ENCODE measurements around the gene SLC22A5.
A peak's percentile ranks its signal among the peaks of the same experiment; 100 is the strongest.

The SLC22A5 gene

GRCh38 chr5:132418881-132419280 is 49.4 kb downstream of the SLC22A5 start:
- H3K4me1 Mint-ChIP-seq = peaks cover 20% of the 10 kb centered on the region
- H3K36me3 Mint-ChIP-seq (ENCODE audit: low read depth) = no peaks in the 10 kb centered on the region
- no peak for TF ChIP-seq CTCF (IDR thresholded peaks at IDR 0.05)
- no peak overlapping the region for H3K4me3 Mint-ChIP-seq
- peaks cover 10% of the 10 kb centered on the region for H3K27me3 Mint-ChIP-seq (ENCODE audit: low read depth, poor library complexity)
- no peaks in the 10 kb centered on the region for H3K9me3 Mint-ChIP-seq
- no peak for DNase-seq
- no peak overlapping the region for H3K27ac Mint-ChIP-seq

GRCh38 chr5:132419502-132420468 is 50.3 kb downstream of the SLC22A5 start:
- H3K27ac Mint-ChIP-seq = no peak overlapping the region

GRCh38 chr5:132420706-132421272 is 51.3 kb downstream of the SLC22A5 start:
- no peak for TF ChIP-seq CTCF (IDR thresholded peaks at IDR 0.05)
- Mint-ChIP-seq H3K36me3 (ENCODE audit: low read depth) (no peaks in the 10 kb centered on the region), H3K4me1 (peaks cover 25% of the 10 kb centered on the region), H3K27ac (no peak overlapping the region), H3K27me3 (ENCODE audit: low read depth, poor library complexity) (peaks cover 9% of the 10 kb centered on the region), H3K9me3 (no peaks in the 10 kb centered on the region), H3K4me3 (no peak overlapping the region)
- no peak for DNase-seq

More at GRCh38 chr5:132419502-132420468, 50.3 kb downstream of the SLC22A5 start:
- Mint-ChIP-seq H3K4me3 (no peak overlapping the region), H3K36me3 (ENCODE audit: low read depth) (no peaks in the 10 kb centered on the region), H3K9me3 (no peaks in the 10 kb centered on the region), H3K4me1 (peaks cover 20% of the 10 kb centered on the region), H3K27me3 (ENCODE audit: low read depth, poor library complexity) (peaks cover 9% of the 10 kb centered on the region)
- peak; percentile 78 for DNase-seq
- TF ChIP-seq CTCF (IDR thresholded peaks at IDR 0.05) = peak; percentile 80

GRCh38 chr5:132421462-132421861 is 52.0 kb downstream of the SLC22A5 start:
- no peak for TF ChIP-seq CTCF (IDR thresholded peaks at IDR 0.05)
- H3K4me3 Mint-ChIP-seq = no peak overlapping the region
- no peaks in the 10 kb centered on the region for H3K36me3 Mint-ChIP-seq (ENCODE audit: low read depth)
- peaks cover 9% of the 10 kb centered on the region for H3K27me3 Mint-ChIP-seq (ENCODE audit: low read depth, poor library complexity)
- H3K4me1 Mint-ChIP-seq = peaks cover 27% of the 10 kb centered on the region
- DNase-seq = no peak
- H3K9me3 Mint-ChIP-seq = no peaks in the 10 kb centered on the region
- no peak overlapping the region for H3K27ac Mint-ChIP-seq

GRCh38 chr5:132422720-132423437 is 53.4 kb downstream of the SLC22A5 start:
- H3K36me3 Mint-ChIP-seq (ENCODE audit: low read depth) = no peaks in the 10 kb centered on the region
- H3K27me3 Mint-ChIP-seq (ENCODE audit: low read depth, poor library complexity) = peaks cover 5% of the 10 kb centered on the region
- no peak overlapping the region for H3K27ac Mint-ChIP-seq
- no peak for DNase-seq
- H3K4me1 Mint-ChIP-seq = peaks cover 41% of the 10 kb centered on the region
- TF ChIP-seq CTCF (IDR thresholded peaks at IDR 0.05) = no peak
- no peak overlapping the region for H3K4me3 Mint-ChIP-seq
- H3K9me3 Mint-ChIP-seq = no peaks in the 10 kb centered on the region

Measured in nephron progenitor cell (in vitro differentiated cells).